ENCODE measurements around the gene MGA. TPM values are rescaled to one million over a fixed set of nuclear protein-coding genes. Genes with fewer than 3 reads are reported as not detected.

The MGA gene
- total and polyA plus RNA-seq, 2 experiments from 2014 or later, result 42.6 to 58.9 TPM

DNA sequence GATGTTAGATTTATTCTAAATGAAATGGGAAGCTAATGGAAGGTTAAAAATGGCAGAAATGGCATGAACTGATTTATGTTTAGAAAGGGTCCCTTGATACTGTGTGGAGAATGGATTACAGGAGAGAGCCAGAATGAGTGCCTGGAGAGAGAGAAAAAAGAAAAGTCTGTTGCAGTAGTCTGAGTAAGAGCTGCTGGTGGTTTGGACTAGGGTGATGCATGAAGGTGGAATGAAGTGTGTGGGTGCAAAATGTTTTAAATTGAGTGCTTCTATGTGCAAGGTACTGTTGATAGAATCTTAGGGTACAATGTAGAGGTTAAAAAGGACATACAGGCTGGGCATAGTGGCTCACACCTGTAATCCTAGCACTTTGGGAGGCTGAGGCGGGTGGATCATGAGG, 11.4 kb upstream of the MGA start:
- no peaks in the 10 kb centered on the region for H3K36me3 ChIP-seq (ENCODE audit: insufficient read depth)
- no peak overlapping the region for H3K4me2 ChIP-seq
- no peaks in the 10 kb centered on the region for H3K9me2 ChIP-seq (ENCODE audit: insufficient read depth)
- Mint-ChIP-seq H3K4me3 (no peak overlapping the region), H3K27me3 (ENCODE audit: insufficient read depth, low read depth, poor library complexity) (peaks cover 2% of the 10 kb centered on the region), H3K4me1 (peaks cover 2% of the 10 kb centered on the region; the same call in 1 of the 3 replicates), H3K36me3 (ENCODE audit: low read depth) (peaks cover 13% of the 10 kb centered on the region; the same call in 2 of the 3 replicates), H3K27ac (no peak overlapping the region), H3K9me3 (peaks cover 16% of the 10 kb centered on the region)
- H3K27ac ChIP-seq (ENCODE audit: low read depth), result no peak overlapping the region
- no peaks in the 10 kb centered on the region; the same call in none of the 2 replicates for H4K20me1 ChIP-seq (replicated peaks; ENCODE audit: insufficient read depth)
- DNase-seq (ENCODE audit: low spot score), result no peak
- H2AFZ ChIP-seq, result no peak overlapping the region
- ATAC-seq, result no peak
- no peaks in the 10 kb centered on the region for H3K27me3 ChIP-seq (ENCODE audit: insufficient read depth)
- H3K4me3 ChIP-seq, result no peak overlapping the region
- no peak for TF ChIP-seq CREB1 (CRISPR knock-in tag; IDR thresholded peaks at IDR 0.05; ENCODE audit: low read depth)
- no peak for TF ChIP-seq NANOG (IDR thresholded peaks at IDR 0.05; ENCODE audit: borderline replicate concordance)
- TF ChIP-seq, protein P1, sequence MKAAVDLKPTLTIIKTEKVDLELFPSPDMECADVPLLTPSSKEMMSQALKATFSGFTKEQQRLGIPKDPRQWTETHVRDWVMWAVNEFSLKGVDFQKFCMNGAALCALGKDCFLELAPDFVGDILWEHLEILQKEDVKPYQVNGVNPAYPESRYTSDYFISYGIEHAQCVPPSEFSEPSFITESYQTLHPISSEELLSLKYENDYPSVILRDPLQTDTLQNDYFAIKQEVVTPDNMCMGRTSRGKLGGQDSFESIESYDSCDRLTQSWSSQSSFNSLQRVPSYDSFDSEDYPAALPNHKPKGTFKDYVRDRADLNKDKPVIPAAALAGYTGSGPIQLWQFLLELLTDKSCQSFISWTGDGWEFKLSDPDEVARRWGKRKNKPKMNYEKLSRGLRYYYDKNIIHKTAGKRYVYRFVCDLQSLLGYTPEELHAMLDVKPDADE (IDR thresholded peaks at IDR 0.05), result no peak
- no peak for TF ChIP-seq ZNF331 (CRISPR knock-in tag; IDR thresholded peaks at IDR 0.05; ENCODE audit: low read depth)
- no peak for TF ChIP-seq EZH2 (IDR thresholded peaks at IDR 0.05; ENCODE audit: low read depth, unreplicated experiment)
- TF ChIP-seq, protein P2, sequence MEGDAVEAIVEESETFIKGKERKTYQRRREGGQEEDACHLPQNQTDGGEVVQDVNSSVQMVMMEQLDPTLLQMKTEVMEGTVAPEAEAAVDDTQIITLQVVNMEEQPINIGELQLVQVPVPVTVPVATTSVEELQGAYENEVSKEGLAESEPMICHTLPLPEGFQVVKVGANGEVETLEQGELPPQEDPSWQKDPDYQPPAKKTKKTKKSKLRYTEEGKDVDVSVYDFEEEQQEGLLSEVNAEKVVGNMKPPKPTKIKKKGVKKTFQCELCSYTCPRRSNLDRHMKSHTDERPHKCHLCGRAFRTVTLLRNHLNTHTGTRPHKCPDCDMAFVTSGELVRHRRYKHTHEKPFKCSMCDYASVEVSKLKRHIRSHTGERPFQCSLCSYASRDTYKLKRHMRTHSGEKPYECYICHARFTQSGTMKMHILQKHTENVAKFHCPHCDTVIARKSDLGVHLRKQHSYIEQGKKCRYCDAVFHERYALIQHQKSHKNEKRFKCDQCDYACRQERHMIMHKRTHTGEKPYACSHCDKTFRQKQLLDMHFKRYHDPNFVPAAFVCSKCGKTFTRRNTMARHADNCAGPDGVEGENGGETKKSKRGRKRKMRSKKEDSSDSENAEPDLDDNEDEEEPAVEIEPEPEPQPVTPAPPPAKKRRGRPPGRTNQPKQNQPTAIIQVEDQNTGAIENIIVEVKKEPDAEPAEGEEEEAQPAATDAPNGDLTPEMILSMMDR (conservative IDR thresholded peaks at IDR 0.05; ENCODE audit: low read depth in 2 of 2), result no peak
- TF ChIP-seq JUNB (IDR thresholded peaks at IDR 0.05; ENCODE audit: unreplicated experiment), result no peak
- TF ChIP-seq, protein P3, sequence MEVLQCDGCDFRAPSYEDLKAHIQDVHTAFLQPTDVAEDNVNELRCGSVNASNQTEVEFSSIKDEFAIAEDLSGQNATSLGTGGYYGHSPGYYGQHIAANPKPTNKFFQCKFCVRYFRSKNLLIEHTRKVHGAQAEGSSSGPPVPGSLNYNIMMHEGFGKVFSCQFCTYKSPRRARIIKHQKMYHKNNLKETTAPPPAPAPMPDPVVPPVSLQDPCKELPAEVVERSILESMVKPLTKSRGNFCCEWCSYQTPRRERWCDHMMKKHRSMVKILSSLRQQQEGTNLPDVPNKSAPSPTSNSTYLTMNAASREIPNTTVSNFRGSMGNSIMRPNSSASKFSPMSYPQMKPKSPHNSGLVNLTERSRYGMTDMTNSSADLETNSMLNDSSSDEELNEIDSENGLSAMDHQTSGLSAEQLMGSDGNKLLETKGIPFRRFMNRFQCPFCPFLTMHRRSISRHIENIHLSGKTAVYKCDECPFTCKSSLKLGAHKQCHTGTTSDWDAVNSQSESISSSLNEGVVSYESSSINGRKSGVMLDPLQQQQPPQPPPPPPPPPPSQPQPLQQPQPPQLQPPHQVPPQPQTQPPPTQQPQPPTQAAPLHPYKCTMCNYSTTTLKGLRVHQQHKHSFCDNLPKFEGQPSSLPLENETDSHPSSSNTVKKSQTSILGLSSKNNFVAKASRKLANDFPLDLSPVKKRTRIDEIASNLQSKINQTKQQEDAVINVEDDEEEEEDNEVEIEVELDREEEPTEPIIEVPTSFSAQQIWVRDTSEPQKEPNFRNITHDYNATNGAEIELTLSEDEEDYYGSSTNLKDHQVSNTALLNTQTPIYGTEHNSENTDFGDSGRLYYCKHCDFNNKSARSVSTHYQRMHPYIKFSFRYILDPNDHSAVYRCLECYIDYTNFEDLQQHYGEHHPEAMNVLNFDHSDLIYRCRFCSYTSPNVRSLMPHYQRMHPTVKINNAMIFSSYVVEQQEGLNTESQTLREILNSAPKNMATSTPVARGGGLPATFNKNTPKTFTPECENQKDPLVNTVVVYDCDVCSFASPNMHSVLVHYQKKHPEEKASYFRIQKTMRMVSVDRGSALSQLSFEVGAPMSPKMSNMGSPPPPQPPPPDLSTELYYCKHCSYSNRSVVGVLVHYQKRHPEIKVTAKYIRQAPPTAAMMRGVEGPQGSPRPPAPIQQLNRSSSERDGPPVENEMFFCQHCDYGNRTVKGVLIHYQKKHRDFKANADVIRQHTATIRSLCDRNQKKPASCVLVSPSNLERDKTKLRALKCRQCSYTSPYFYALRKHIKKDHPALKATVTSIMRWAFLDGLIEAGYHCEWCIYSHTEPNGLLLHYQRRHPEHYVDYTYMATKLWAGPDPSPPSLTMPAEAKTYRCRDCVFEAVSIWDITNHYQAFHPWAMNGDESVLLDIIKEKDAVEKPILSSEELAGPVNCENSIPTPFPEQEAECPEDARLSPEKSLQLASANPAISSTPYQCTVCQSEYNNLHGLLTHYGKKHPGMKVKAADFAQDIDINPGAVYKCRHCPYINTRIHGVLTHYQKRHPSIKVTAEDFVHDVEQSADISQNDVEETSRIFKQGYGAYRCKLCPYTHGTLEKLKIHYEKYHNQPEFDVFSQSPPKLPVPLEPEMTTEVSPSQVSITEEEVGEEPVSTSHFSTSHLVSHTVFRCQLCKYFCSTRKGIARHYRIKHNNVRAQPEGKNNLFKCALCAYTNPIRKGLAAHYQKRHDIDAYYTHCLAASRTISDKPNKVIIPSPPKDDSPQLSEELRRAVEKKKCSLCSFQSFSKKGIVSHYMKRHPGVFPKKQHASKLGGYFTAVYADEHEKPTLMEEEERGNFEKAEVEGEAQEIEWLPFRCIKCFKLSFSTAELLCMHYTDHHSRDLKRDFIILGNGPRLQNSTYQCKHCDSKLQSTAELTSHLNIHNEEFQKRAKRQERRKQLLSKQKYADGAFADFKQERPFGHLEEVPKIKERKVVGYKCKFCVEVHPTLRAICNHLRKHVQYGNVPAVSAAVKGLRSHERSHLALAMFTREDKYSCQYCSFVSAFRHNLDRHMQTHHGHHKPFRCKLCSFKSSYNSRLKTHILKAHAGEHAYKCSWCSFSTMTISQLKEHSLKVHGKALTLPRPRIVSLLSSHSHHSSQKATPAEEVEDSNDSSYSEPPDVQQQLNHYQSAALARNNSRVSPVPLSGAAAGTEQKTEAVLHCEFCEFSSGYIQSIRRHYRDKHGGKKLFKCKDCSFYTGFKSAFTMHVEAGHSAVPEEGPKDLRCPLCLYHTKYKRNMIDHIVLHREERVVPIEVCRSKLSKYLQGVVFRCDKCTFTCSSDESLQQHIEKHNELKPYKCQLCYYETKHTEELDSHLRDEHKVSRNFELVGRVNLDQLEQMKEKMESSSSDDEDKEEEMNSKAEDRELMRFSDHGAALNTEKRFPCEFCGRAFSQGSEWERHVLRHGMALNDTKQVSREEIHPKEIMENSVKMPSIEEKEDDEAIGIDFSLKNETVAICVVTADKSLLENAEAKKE (CRISPR knock-in tag; IDR thresholded peaks at IDR 0.05), result no peak
- TF ChIP-seq POLR2AphosphoS5 (IDR thresholded peaks at IDR 0.05; ENCODE audit: low read depth), result no peak
- TF ChIP-seq, protein P4, sequence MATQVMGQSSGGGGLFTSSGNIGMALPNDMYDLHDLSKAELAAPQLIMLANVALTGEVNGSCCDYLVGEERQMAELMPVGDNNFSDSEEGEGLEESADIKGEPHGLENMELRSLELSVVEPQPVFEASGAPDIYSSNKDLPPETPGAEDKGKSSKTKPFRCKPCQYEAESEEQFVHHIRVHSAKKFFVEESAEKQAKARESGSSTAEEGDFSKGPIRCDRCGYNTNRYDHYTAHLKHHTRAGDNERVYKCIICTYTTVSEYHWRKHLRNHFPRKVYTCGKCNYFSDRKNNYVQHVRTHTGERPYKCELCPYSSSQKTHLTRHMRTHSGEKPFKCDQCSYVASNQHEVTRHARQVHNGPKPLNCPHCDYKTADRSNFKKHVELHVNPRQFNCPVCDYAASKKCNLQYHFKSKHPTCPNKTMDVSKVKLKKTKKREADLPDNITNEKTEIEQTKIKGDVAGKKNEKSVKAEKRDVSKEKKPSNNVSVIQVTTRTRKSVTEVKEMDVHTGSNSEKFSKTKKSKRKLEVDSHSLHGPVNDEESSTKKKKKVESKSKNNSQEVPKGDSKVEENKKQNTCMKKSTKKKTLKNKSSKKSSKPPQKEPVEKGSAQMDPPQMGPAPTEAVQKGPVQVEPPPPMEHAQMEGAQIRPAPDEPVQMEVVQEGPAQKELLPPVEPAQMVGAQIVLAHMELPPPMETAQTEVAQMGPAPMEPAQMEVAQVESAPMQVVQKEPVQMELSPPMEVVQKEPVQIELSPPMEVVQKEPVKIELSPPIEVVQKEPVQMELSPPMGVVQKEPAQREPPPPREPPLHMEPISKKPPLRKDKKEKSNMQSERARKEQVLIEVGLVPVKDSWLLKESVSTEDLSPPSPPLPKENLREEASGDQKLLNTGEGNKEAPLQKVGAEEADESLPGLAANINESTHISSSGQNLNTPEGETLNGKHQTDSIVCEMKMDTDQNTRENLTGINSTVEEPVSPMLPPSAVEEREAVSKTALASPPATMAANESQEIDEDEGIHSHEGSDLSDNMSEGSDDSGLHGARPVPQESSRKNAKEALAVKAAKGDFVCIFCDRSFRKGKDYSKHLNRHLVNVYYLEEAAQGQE (IDR thresholded peaks at IDR 0.05; ENCODE audit: unreplicated experiment), result no peak
- no peak for TF ChIP-seq EZH2phosphoT487 (IDR thresholded peaks at IDR 0.05; ENCODE audit: unreplicated experiment)
- no peaks in the 10 kb centered on the region for H3F3A ChIP-seq (replicated peaks; ENCODE audit: low read depth)
- peaks cover 51% of the 10 kb centered on the region for H3K79me2 ChIP-seq (replicated peaks; ENCODE audit: insufficient read depth)
- H3K4me1 ChIP-seq (ENCODE audit: insufficient read depth), result no peaks in the 10 kb centered on the region
